KOPT-K1 (cell line): ENCODE data around the gene MPO.

Experiments used
- H3K27ac ChIP-seq: fragments of 200-600 bp; sonication (generic); 2 replicates; pipeline ENCODE4 v1.5.1; 2016; ENCODE audit warnings: antibody characterized with exemption, mild to moderate bottlenecking, low read depth, low read length; ENCODE audit not compliant: poor library complexity, severe bottlenecking
- H3K36me3 ChIP-seq: fragments of 200-600 bp; sonication (generic); 2 replicates; pipeline ENCODE4 v1.5.1; 2017; ENCODE audit warnings: antibody characterized with exemption, mild to moderate bottlenecking, low read length, moderate library complexity; ENCODE audit not compliant: insufficient read depth
- H3K9me3 ChIP-seq: fragments of 200-600 bp; sonication (generic); 2 replicates; pipeline ENCODE4 v1.5.1; 2017; ENCODE audit warnings: antibody characterized with exemption, low read length, mild to moderate bottlenecking; ENCODE audit not compliant: insufficient read depth, poor library complexity, severe bottlenecking

The MPO gene

GRCh38 chr17:58248955-58249269 lies 31.8 kb downstream of the MPO start:
- Histone ChIP-seq H3K36me3 (no peaks in the 10 kb centered on the region), H3K9me3 (no peaks in the 10 kb centered on the region), H3K27ac (no peak overlapping the region)

GRCh38 chr17:58247511-58248363 lies 33.0 kb downstream of the MPO start:
- Histone ChIP-seq H3K27ac (no peak overlapping the region), H3K36me3 (no peaks in the 10 kb centered on the region), H3K9me3 (no peaks in the 10 kb centered on the region)

- Histone ChIP-seq H3K9me3 (no peaks in the 10 kb centered on the region), H3K36me3 (no peaks in the 10 kb centered on the region), H3K27ac (no peak overlapping the region)
These were observed 34.0 kb downstream of the MPO start for GRCh38 chr17:58246781-58247180.

DNA sequence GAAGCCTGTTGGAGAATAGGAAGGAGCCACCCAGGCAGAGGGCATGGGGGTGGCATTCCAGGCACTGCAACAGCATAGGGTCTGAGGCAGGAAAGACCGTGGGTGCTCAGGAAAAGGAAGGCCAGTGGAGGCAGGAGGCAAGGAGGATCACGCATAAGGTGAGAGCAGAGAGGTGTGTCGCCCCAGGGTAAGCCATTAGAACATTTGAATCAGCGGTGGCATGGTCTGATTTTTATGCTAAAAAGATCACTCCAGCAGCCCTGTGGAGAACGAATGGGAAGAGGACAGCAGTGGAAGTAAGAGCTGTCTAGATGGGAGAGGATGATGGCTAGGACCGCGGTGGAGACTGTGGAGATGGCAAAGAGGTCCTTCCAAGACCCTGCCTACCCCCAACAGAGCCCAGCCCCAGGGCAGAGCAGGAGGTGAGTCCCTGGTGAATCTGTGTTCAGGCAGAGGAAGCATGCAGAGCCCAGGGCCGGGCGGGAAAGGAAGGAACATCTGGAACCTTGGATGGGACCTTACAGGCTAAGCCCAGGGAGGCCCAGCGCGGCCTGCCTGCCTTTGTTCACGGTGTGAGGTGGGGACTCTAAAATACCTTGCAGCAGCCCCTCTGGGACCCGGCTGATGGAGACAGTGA lies 34.5 kb downstream of the MPO start:
- no peak overlapping the region for H3K27ac ChIP-seq

GRCh38 chr17:58245428-58246103 lies 35.2 kb downstream of the MPO start:
- Histone ChIP-seq H3K27ac (no peak overlapping the region), H3K36me3 (no peaks in the 10 kb centered on the region), H3K9me3 (no peaks in the 10 kb centered on the region)

More for the DNA sequence above, 34.5 kb downstream of the MPO start:
- Histone ChIP-seq H3K36me3 (no peaks in the 10 kb centered on the region), H3K9me3 (no peaks in the 10 kb centered on the region)

DNA sequence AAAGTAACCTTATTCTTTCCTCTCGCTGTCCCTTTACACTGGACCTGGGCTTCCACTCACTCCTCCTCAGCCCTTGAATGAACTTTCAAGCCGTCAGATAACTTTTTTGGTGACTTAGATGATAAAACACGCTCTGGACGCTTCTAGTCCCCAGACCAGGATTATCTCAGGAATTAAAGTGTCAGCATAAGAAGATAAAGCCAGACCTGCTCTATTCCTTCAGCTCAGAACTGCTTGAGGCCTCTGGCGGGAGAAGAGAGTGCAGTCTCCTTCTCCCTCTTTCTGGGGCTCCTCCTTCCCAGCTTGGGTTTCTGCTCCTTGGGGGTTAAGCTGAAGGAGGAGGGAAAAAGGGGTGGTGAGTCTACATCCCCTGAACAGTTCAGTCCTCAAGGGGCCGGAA lies 35.8 kb downstream of the MPO start:
- no peaks in the 10 kb centered on the region for H3K9me3 ChIP-seq
- no peaks in the 10 kb centered on the region for H3K36me3 ChIP-seq
- no peak overlapping the region for H3K27ac ChIP-seq

DNA sequence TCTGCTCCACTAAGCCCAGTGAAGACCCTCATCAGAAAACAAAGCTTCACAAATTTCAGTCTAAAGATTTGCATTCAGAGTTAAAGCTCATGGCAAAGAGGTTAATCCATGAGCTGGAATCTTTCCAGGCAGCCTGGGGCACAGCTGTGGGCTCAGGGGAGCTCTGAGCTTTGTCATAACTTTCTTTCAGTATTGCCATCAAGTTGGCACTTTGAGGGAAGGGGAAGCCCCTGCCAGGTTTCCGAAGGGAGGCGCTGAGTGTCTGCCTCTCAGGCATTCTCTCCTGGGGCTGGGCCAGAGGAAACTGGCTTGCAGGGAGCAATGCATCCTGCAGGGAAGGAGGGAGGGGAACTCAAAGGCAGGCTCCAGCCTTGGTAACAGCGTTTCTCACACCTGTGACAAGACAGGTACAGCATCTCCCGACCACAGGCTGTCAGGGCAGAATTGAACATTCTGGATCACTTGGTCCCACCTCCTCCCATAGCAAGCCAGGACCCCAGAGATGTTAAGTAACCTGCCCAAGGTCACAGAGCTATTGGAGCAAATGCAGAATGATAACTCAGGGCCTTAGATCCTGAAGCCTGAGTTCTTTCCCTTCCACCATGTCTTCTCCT lies 38.5 kb downstream of the MPO start:
- H3K9me3 ChIP-seq: no peaks in the 10 kb centered on the region
- H3K36me3 ChIP-seq: no peaks in the 10 kb centered on the region
- no peak overlapping the region for H3K27ac ChIP-seq

DNA sequence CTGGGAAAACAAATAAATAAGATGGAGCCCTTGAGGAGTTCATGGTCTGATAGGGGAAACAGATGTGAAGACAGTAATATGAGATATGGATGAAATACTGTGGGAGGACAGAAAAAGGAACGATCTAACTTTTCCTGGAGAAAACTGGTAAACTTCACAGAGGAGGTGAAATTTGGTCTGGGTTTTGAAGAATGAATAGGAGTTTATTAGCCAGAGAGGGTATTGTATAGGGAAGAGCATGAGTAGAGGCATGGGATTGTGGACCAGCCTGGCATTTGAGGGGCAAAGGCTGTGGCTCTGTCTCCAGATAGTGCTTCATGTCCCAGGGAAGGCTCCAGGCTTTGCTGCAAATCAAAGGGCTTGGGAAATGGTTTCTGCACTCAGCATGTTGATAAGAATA lies 40.7 kb downstream of the MPO start:
- Histone ChIP-seq H3K36me3 (no peaks in the 10 kb centered on the region), H3K27ac (no peak overlapping the region), H3K9me3 (no peaks in the 10 kb centered on the region)

- Histone ChIP-seq H3K27ac (no peak within 1 kb of the TSS), H3K9me3 (no peaks in the 10 kb centered on the region), H3K36me3 (no peaks in the 10 kb centered on the region)
These were observed 42.5 kb downstream of the MPO start, which contains the start of gene LPO for GRCh38 chr17:58238147-58238634. LPO (plus strand) TSS chr17:58238584; CDS start chr17:58242980, 4,396 bp downstream.

DNA sequence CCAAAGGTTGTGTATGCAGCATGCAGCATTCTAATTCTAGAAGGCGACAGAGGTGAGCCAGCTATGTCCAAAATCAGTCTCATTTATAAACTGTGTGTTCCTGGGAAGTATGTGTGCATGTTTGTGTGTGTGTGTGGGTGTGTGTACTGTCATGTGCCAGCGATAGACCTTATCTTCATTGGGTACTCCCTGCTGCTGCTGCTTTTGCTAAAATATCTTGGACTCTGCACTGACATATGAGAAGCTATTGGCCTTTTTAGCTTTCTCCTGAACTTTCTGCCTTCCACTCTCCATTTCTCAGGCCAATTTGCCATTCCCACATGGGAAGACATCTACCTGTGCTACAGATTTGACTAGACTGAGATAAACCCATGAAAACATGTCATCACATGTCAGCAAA lies 44.3 kb downstream of the MPO start:
- Histone ChIP-seq H3K36me3 (no peaks in the 10 kb centered on the region), H3K27ac (no peak overlapping the region), H3K9me3 (no peaks in the 10 kb centered on the region)

GRCh38 chr17:58235821-58236220 lies 44.9 kb downstream of the MPO start:
- Histone ChIP-seq H3K27ac (no peak overlapping the region), H3K9me3 (no peaks in the 10 kb centered on the region), H3K36me3 (no peaks in the 10 kb centered on the region)

DNA sequence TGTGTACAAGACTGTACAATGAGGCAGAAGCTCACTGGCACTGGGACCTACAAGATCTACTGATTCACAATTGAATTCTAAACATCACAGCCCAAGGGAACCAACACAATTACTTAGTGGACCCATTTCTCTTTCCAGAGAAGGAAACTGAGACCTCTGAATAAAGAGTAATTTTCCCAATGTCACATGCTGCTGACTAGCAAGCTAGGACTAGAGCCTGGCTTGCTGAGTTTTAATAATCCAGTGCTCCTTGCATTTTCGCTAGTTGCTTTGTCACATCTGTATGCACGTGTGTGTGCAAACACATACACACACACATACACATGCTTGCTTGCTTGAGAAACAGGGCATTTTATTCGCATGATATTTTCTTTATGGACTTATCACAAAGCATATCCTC lies 46.2 kb downstream of the MPO start:
- H3K9me3 ChIP-seq: no peaks in the 10 kb centered on the region
- no peak overlapping the region for H3K27ac ChIP-seq
- no peaks in the 10 kb centered on the region for H3K36me3 ChIP-seq

GRCh38 chr17:58233543-58233942 lies 47.2 kb downstream of the MPO start:
- no peak overlapping the region for H3K27ac ChIP-seq
- no peaks in the 10 kb centered on the region for H3K9me3 ChIP-seq
- no peaks in the 10 kb centered on the region for H3K36me3 ChIP-seq

DNA sequence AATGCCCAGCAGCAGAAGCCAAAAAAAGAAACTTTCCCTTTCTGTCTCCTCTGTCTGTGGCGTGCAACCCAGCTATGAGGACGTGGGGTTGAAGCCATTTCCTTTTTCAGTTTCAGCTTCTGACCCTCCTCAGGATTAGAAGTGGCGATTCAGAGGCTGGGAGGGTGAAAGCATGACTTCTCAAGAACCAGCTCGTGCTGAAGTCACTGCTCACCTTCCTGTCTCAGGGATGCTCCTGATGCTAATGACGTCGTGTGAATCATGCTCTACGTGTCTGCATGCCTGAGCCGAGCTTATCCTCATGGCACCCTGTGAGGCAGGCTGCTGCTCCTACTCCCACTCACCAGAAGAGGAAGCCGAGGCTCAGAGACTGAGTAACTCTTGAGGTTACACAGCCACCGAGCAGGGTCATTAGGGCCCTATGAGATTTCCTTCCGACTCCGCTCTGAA lies 48.0 kb downstream of the MPO start:
- H3K9me3 ChIP-seq: peaks cover 6% of the 10 kb centered on the region
- no peaks in the 10 kb centered on the region for H3K36me3 ChIP-seq
- no peak overlapping the region for H3K27ac ChIP-seq

GRCh38 chr17:58231641-58232040 lies 49.1 kb downstream of the MPO start:
- Histone ChIP-seq H3K36me3 (no peaks in the 10 kb centered on the region), H3K9me3 (peaks cover 7% of the 10 kb centered on the region), H3K27ac (no peak overlapping the region)
